Activated T-helper 9 cell treated with anti-CD3 and anti-CD28 coated beads, Interleukin-2, amount 50 U/mL, for 16 hours (primary cell): ENCODE data around the gene PLA2G3.

ENCODE experiments used
- DNase-seq: peaks from one replicate; pipeline ENCODE4 v3.0.0-alpha.2; 2020; ENCODE audit warnings: low read depth

The PLA2G3 gene

GRCh38 chr22:31144223-31144622, 3.9 kb upstream of the PLA2G3 start:
- DNase-seq = no peak

GRCh38 chr22:31143537-31143936, 3.2 kb upstream of the PLA2G3 start:
- no peak for DNase-seq

- no peak for DNase-seq
These were observed 2.7 kb upstream of the PLA2G3 start for GRCh38 chr22:31143038-31143437.

- no peak for DNase-seq
These were observed 2.0 kb upstream of the PLA2G3 start for GRCh38 chr22:31142285-31142684.

GRCh38 chr22:31141551-31141950, 1.2 kb upstream of the PLA2G3 start:
- no peak for DNase-seq

GRCh38 chr22:31140746-31141145, 438 bp upstream of the PLA2G3 start:
- DNase-seq = no peak

GRCh38 chr22:31139066-31139465, 1.2 kb downstream of the PLA2G3 start:
- no peak for DNase-seq

- no peak for DNase-seq
These were observed 2.2 kb downstream of the PLA2G3 start for GRCh38 chr22:31138126-31138525.

- no peak for DNase-seq
These were observed 2.6 kb downstream of the PLA2G3 start for GRCh38 chr22:31137721-31138120.

GRCh38 chr22:31136711-31137110, 3.6 kb downstream of the PLA2G3 start:
- no peak for DNase-seq

- no peak for DNase-seq
These were observed 4.2 kb downstream of the PLA2G3 start for GRCh38 chr22:31136155-31136554.

- no peak for DNase-seq
These were observed 4.6 kb downstream of the PLA2G3 start for GRCh38 chr22:31135706-31136105.

- DNase-seq = no peak
These were observed 5.6 kb downstream of the PLA2G3 start for GRCh38 chr22:31134688-31135087.

GRCh38 chr22:31133911-31134310, 6.4 kb downstream of the PLA2G3 start:
- no peak for DNase-seq

- no peak for DNase-seq
These were observed 9.4 kb downstream of the PLA2G3 start for GRCh38 chr22:31130873-31131272.

- DNase-seq = no peak
These were observed 12.2 kb downstream of the PLA2G3 start for GRCh38 chr22:31128156-31128555.

- no peak for DNase-seq
These were observed 13.0 kb downstream of the PLA2G3 start for GRCh38 chr22:31127181-31127772.

GRCh38 chr22:31126869-31127175, 13.5 kb downstream of the PLA2G3 start:
- no peak for DNase-seq

GRCh38 chr22:31126128-31126868, 14.0 kb downstream of the PLA2G3 start:
- DNase-seq = no peak

GRCh38 chr22:31125521-31126117, 14.7 kb downstream of the PLA2G3 start:
- no peak for DNase-seq

- no peak for DNase-seq
These were observed 15.4 kb downstream of the PLA2G3 start for GRCh38 chr22:31124811-31125465.

- no peak for DNase-seq
These were observed 16.0 kb downstream of the PLA2G3 start for GRCh38 chr22:31124290-31124689.

GRCh38 chr22:31123292-31123602, 17.1 kb downstream of the PLA2G3 start:
- DNase-seq = no peak
